ENCODE data around the gene CDK6. TPM values are rescaled to one million over a fixed set of nuclear protein-coding genes. Genes with fewer than 3 reads are reported as not detected.
A peak's percentile ranks its signal among the peaks of the same experiment; 100 is the strongest.

The CDK6 gene
- total RNA-seq, 1 donor from 2014 or later, result 26.8 TPM

DNA sequence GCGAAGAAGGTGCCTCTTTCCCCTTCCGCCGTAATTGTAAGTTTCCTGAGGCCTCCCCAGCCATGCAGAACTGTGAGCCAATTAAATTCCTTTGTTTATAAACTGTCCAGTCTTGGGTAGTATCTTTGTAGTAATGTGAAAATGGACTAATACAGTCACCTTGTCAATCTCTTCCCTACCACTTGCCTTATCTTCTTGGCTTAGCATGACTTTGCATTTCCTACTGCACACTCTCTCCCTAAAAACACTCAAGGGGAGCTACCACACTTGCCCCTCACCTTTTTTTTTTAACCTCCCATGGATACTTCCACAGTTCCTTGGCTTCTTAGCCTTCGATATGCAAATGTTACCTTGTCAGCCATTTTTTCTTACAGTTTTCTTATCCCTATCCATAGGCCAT is 7.4 kb upstream of the CDK6 start:
- ATAC-seq, result no peak

DNA sequence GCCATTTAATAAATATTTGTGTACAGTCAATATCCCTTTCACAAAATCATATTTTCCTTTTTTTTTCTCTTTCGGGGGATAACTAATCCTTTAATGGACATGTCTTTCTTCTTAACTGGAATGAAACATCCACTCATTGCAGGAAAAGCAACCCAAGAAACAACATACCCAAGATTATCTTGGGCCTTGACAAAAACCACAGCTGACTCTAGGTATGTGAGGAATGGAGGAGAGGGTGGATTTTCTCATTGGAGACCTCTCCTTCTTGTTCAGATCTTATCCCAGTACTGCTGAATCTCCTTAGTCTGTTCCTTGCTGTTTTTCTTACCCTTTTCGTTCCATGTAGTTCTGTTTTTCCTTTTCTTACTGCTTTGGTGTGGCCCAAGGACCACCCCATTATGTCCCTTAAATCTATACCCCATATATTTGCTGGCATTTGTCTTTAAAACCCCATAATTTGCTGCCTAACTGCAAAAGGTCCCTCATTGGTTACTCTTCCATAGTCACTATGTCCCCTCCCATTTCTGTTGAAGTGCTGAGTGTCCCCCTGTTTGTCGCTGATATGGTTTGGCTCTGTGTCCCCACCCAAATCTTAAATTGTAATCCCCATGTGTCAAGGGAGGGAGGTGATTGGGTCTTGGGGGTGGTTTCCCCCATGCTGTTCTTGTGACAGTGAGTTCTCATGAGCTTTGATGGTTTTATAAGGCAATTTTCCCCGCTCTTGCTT is 6.8 kb upstream of the CDK6 start:
- ATAC-seq, result no peak

DNA sequence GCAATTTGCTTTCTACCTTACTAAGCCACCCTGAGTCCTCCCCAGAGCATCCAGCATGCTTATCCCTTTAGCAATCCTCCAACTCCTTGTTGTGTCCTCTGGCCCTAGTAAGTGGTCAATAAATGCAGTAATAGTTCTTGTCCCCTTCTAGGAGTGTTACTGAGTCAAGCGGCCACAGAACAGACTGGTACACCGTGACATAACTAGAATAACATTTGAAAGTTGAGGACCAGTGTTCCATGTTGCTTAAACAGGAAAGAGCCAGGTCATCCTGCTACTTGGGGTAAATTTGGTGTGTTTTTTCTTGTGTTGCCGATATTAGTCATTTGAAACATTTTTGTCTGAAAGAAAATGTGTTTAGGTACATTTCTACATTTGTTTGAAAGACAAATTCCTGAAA is 4.8 kb upstream of the CDK6 start:
- ATAC-seq, result no peak

DNA sequence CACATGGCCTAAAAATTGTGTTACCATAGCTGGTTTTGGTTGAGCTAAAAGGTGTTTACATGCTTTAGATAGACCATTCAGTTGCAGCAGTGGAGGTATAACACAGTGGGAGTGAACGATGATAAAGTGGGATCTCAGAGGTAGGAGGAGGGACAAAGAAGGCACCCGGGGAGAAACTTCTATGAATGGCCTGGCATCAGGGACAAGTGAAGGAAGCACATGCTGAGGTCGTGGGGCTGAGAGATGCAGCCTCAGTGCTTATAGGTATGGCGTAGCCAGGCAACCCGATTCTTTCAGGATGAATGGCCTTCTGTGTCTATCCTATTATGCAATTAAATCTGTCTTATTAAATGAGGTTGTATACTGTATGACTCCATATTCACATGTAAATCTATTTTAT is 3.9 kb upstream of the CDK6 start:
- ATAC-seq, result no peak

DNA sequence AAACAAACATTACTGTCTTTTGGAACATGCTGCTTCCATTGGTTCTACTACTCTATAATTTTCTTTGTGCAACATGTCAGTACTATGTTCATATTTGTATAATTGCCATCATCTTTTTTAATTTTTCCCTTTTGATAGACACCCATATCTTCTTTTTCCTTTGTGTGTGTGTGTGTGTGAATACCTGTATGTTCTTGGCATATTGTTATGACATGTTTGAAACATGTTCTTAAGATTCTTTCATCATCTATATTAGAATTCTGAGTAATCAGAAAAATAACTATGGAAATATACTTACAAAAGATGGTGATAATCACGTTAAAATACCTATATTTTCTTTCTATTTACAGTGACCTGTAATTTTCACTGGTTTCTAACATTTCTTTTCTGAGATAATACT is 3.5 kb upstream of the CDK6 start:
- ATAC-seq, result no peak

DNA sequence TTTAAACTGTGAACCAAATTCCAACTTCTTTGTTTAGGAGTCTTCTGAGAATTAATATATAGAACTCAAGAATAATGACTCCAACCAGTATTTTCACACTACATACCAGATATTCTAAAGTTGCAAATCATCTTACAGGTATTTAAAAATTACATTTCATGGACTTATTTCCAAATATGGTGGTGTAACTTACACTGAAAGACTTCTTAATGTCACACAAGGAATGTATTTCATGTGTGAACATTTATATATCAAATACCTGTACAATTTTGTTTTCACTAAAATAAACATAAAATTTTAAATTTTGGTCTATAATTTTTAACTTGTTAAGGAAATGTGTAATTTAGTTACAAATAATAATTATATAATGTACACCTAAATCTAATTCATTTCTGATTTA is 2.6 kb upstream of the CDK6 start:
- ATAC-seq, result no peak

DNA sequence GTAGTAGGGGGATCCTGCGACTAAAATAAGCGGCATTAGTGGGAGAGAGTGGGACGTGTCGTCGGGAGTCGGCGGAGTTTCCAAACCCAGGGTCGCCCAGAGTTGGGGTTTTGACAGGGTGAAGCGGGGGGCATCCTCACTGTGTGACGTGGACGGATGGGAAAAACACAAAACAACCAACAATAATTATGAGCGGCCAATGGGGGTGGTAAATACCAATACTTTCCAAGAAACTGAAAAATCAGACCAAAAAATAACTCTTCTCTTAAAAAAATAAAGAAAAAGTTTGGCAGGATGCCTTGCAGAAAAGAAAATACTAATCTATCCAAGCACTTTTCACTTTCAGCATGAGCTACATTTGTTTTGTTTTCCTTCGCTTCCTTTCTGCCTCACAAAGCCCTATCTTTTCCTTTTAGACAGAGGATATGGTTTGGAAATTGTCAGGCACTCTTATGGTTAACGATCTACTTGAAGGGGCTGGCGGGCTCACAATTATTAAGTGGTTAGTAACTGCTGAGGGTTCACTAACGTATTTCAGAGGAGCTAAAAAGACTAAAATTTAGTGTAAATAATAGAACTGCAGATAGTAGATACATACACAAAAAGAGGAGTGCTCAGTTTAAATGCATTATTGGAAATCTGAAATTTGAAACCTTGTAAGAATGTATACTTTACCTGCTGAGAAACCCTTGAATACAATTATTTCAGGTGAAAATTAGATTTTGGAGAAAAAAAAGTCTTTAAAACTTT is 802 bp upstream of the CDK6 start:
- no peak for ATAC-seq

DNA sequence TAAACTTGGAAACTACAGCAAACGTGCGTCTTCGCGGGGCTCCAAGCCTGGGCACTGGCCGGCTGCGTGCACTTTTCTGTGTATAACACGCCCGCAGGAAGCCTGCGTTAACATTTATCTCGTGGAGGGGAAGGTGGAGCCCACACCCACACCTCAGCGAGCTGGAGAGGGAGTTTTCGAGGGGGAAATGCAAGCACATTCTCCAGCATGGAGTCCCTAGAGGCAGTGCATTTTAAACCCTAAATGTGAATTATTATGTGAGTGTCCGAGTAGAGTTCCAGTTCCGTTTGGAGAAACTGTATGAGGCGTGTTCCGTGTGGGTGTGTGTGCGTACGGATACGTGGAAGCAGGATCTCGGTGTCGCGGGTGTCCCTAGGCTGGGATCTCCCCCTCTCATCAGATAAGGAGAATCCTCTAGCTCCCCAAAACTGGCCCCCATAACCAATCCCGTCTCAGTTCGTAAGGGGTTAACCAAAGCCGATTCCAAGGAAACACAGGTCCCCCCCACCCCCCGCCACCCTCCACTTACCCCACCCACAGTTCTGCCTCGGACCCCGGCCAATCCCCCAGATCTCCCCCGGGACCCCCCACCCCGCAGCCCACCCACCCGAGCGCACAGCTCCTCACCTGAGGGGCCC is 403 bp downstream of the CDK6 start:
- no peak for ATAC-seq

DNA sequence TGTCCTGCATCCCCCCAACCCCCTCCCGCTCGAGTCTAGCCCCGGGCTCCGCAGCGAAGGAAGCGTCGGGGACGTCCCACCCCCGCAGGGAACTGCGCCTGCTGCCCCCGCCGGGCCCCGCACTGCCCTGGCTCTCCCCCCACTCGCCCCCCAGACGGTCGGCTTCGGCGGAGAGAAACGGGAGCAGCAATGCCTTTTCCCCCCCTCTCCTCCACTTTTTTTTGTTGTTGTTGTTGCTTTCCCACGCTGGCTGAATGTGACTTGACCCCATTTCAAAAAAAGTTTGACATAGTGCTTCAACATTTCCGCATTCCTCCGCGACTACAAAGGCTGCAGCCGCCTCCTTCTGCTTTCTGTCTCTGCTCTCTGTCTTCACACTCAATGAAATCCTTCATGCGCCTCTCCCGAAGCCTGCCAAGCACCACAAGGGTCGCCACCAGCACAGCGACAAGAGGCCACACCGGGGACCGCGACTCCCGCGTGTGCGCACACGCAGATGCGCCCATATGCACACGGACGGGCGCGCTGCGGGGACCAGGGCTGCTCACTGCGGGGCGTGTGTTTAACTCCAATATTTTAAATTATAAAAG is 1.0 kb downstream of the CDK6 start:
- ATAC-seq, result peak; percentile 12

DNA sequence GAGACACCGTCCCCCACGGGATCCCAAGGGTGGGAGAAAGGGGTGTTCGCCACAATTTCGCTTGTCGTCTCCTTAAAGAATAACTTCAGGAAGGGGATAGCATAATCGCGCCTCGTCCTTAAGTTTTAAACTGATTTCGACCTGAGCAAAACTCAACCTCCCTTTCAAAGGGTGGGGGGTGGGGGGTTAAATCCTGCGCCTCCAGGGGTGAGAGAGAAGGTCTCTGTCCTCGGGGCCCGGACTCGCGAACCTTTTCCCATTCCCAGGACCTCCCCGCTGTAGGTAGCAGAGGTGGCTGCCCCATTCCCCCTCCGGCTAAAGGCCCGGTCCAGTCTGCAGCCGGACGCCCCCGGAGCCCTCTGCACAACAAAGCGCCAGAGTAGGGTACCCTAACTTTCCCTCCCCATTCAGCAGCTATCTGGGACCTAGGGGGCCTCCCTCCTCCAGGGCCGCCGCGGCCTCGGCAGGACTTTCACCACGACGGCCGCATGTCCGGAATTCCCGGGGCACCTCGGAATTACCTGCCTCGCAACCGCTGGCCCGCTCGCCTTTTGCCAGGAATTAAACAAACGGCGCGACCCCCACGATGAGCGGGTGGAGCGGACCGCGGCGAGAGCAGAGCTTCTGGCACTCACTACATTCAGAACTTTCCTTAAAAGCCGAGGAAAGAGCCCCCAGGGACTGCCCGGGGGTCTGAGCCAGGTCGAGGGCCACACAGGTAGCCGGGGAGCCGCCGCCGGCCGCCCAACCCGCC is 1.7 kb downstream of the CDK6 start:
- ATAC-seq, result no peak

DNA sequence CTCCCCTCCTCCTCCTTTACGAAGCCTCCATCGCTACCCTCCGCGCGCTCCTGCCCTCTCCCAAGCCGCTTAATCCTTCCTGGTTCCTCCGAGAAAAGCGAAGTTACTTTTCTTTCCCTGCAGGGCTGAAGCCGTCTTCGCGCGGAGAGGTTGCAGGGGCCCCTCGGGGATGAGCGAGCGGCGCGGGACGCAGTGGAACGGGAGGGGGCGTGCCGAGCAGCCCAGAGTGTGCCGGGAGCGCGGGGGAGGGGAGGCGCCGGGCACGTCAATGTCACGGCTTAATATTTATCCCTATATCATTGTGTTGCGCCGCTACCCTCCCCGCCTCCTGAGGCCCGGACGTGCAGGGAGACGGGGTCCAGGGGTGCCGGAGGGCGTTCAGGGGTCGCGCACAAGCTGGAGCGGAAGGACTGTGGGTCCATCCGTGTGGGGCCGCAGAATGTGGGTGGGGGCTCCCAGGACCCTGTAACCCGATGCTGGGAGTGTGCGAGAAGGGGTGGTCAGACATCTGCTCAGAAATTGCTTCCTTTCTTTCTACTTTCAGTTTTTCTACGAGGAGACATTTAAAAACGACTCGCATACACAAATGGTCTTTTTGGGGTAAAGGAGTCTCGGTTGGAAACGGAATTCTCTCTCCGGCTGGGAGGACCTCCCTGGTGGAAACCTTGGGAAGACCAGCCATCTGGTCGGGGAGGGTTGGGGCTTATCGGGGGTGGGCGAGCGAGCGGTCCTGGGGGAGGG is 2.4 kb downstream of the CDK6 start:
- peak; percentile 69 for ATAC-seq

DNA sequence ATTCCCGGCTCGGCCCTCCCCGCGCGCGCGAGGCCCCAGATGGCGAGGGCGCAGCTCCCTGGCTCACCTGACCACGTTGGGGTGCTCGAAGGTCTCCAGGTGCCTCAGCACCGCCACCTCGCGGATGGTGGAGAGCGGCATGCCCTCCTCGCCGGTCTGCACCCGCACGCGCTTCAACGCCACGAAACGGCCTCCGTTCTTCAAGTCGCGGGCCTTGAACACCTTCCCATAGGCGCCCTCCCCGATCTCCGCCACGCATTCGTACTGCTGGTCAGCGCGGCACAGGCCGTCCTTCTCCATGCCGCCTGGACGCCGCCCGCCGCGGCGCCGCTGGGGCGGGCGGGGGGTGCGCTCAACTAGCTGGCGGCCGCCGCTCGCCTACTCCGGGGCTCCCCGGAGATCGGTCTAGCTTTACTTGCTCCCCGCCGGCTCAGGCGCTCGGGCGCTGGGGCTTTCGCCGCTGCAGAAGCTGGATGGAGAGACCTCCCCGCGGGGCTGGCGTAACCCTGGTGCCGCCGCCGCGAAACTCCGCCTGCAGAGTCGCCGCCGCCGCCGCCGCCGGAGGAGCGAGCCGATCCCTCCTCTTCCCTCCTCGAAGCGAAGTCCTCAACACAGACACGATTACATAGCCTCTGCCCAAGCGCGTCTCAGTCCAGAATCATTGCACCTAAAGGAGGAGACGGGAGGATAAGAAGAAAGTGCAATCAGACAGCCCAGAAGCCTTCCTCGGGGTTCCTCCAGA is 3.2 kb downstream of the CDK6 start:
- ATAC-seq, result peak; percentile 90

DNA sequence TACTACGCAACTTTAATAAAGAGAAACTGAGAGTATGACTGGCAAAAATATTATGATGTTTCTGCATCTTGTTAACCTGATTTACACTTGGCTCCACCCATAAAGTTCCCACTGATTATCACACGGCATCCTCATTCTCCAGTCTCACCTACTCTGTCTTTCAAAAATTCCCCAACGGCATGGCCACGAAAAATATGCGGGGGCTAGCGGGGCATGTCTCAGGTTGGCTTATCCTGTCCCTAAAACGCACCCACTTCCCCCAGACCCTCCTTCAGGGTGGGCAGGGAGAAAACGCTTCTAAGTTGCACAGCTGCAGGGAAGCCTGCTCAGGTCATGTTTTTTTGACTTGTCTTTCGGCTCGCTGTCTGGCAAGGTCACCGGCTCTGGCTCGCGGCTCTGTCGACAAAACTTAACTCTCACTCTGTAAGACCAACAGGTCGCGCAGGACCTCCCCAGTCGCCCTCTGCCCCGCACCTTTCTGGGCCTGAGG is 3.8 kb downstream of the CDK6 start:
- no peak for ATAC-seq

DNA sequence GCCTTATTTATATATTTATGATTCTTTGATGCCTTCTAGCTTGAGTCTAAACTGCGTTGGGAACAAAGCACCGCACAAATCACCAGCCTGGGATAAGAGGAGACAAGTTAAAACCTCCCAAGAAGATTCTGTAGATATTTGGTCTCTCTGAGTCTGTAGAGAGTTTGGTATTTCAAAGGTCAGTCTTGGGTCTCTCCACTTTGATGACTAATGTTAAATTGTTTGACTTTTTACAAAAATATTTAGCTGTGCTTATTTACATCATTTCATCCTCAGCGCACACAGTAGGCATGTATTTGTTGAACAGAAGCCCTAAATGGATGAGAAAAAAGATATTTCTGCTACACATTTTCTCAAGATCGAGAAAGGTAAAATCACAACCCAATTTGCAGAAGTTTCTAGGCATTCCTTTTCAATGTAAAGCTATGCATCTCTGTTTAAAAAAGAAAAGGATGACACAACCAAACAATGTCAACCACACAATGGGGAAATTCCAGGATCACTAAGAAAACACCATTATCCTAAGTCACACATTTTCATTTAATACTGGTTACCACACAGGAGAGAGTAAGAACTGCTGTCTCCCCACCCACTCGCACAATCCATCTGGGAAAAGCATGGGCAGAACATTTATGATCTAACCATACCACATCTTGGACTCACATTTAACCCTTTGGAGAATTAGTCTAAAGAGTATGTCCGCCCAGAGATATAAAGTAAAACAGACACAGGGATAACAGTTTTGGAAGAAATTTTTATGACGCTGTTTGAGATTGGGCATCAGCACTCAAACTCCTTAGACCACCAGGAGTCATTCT is 4.4 kb downstream of the CDK6 start:
- ATAC-seq, result no peak

DNA sequence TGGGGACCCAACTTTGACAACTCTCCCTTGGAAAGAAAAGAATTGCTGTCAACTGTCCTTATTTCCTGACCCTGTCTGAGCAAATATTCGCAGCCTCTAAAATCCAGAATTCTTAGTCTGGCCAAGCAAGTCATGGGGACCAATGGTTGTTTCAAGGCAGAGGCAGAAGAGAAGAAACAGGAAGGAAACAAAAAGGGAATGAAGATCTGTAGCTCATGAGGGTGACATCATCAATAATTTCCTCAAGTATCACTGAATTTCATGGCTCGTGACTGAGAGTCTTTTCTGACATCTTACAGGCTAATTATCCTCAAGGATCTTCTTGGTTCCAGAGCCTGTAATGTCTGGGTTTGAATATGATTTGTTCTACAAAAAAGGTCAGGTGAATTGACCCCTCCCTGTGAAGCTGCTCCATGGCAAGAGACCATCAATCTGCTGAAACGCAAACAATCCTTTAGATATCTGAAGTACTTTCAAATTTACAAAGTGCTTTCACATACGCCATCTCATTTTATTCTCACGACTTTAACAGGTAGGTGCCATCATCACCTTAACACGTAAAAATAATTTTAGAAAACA is 5.8 kb downstream of the CDK6 start:
- no peak for ATAC-seq

DNA sequence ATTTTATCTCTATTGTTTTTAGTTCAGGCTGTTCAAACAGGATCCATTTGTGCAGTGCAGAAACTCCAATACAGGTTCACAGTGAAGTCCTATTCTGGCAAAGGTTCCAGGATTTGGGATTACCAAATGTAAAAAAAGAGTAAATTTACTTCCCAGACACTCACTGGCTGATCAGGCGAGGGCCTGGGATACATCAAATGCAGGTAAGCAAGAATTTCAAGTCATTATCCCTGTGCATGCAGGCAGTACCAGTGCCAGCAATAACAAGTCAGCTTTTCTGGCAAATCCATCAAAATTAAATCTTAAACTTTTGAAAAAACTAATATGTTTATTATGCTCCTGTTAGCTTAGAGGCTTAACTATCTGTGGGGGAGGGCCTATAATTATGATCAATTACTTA is 6.3 kb downstream of the CDK6 start:
- ATAC-seq, result no peak

DNA sequence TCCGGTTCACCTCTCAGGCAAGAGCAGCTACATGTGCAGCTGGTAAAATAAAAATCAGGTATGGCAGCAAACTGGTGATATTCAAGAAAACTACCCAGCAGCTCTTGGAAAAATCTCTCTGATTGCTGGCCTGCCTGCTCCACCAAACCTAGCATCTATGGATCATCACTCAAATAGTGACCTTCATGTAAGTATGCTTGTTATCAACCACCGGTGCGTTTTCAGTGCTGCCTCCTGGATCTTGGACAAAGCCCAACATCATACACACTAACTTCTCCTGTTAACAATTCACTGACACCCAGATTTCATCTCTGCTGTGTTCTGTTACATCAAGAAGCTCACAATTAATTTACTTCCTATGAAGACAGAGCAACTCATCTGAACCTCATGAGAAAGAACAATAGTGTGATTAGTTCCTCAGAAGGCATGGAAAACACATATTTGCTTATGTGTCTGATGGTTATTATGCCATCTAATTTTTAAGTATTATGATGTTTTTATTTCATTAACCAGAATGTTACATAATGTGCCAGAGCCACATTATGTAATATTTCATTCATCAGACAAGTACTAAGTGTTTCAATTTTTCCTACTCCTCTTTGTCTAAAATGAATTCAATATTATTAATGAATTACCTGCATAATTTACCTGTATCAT is 8.8 kb downstream of the CDK6 start:
- no peak for ATAC-seq

DNA sequence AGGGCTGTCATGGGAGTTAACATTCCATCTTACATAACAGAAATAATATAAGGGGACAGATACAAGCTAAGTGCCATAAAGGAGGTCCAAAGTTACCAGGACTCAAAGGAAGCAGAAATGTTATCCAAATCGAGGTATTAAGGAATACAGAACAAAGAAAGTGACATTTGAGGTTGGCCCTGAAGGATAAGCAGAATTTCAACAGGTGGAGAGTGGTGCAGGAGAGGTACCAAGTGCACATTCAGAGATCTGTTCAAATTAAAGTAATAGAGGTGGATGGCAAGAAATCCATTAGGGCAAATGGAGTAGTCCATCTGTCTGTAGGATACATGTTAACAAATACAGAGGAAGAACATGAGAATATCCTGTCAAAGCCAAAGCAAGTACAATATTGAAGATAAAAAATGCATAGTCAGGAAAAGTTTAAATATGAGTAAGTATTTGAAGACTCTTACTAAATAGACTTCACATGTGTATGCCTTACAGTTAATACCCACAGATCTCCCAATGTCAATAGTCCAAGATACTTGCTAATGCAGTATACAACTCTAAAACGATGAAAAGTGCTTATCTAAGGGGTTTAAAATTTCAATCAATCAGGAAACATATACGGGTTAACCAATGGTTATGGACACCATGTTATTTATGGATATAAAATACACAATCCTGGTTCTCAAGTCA is 10.0 kb downstream of the CDK6 start:
- no peak for ATAC-seq

Measured in esophagus mucosa (tissue), 1 donor.